HTR-8/SVneo (cell line): ENCODE results near the gene CD34.
"Not testable (repeated sequence)": the region's sequence is repeated elsewhere in the genome, so short reads cannot be mapped to it uniquely, and the experiment has no call there.

ENCODE experiments used
- DNase-seq: peaks from one replicate; pipeline ENCODE4 v3.0.0; 2011; ENCODE audit warnings: low spot score, mixed read lengths; ENCODE audit not compliant: insufficient read length
- FAIRE-seq: peaks from 2 replicates; lab custom pipeline; 2011; peaks lifted over from hg19 to GRCh38; lab: Jason Lieb, UNC

CD34 gene

GRCh38 chr1:207910591-207911354, at the start of gene CD34:
TSS of gene CD34 (minus strand) at chr1:207911125. CDS start at chr1:207911080, 45 bp downstream.
- DNase-seq: peak; percentile 18
- FAIRE-seq: no peak

DNA sequence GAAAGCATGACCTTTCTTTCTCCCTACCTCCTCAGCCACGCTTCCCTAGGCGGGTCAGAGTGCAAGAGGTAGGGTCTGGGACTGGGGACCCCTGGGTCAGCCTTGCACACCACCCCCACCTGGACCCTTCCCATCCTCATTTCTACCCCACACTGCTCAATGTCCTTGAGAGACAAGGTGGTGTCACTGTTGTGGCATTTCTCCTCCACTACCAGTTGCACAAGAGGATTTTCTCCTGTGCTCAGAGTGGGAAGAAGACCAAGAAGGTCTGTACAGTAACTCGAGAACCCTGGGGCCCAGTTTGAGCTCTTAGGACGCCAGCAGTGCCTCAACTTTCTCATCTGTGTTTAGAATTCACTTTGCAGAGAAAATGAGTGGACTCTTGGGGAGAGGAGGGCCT, 49.4 kb upstream of the CD34 start:
- no peak for DNase-seq
- no peak for FAIRE-seq

GRCh38 chr1:207959910-207960309, 49.0 kb upstream of the CD34 start:
- DNase-seq (no peak), FAIRE-seq (no peak)

- DNase-seq: no peak
- no peak for FAIRE-seq
Observed at GRCh38 chr1:207959141-207959825, 48.4 kb upstream of the CD34 start.

DNA sequence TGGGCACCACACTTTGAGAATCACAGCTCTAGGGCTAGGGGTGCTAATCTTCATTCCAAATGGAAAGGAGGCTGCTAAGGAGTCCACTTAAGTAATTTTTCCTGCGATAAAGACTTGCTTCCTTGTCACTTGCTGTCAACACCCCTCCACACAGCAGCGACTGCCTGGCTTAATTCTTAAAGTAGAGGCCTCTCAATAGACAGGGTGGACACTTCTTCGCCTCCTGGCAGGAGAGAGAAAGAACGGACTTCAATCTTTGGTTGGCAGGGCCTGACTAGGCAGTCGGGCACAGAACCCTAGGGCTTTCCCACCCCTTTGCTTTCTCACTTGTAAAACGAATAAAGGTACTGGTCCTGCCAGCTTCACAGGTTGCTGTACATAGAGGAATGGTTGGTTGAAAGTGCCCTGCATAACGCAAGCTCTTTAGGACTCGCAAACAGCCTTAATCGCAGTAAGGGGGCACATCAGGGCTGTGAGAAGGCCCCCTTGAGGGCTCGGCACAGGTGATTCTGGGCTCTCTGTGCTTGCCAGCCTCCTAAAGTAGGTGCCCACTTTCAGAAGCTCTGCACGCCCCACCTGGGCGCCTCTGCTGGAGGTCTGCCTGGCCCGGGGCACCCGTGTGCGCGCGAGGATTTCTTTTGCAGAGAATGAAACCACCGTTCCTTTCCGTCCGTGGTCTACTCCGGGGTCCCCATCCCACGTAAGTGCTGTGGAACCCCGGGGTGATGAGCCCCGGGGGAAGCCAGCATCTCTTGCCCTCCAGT, 47.6 kb upstream of the CD34 start:
- DNase-seq (no peak), FAIRE-seq (no peak)

DNA sequence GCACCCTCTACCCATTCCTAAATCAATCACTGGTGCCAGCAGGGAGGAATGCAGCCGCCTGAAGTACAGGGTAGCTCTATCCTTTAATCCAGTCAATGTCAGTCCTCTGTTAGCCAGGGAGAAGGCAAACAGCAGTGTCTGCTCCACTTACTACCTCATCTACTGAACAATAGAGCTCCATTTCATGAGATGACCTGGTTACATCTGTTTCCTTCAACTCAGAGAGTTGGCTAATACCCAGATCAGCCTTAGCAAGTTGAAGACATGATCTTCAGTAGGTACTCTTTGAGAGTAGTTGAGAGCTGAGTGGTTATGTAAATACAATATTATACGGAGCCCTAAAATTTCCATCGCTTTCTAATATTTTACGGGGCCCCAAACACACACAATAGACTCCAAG, 46.1 kb upstream of the CD34 start:
- DNase-seq (no peak), FAIRE-seq (no peak)

DNA sequence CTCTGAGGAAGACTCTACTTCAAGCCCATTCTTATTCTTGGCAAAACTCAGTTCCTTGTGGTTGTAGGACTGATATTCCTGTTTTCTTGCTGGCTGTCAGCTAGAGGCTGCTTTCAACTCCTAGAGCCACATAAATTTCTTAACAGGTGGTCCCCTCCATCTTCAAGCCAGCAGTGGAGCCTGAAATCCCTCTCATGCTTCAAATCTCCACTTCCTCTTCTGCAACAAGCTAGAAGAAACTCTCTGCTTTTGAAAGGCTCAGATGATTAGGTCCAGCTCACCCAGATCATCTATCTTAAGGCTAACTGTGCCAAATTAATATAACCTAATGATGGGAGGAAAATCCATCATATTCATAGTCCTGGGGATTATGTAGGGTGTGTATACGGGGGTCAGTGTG, 43.2 kb upstream of the CD34 start:
- no peak for FAIRE-seq
- DNase-seq: no peak

DNA sequence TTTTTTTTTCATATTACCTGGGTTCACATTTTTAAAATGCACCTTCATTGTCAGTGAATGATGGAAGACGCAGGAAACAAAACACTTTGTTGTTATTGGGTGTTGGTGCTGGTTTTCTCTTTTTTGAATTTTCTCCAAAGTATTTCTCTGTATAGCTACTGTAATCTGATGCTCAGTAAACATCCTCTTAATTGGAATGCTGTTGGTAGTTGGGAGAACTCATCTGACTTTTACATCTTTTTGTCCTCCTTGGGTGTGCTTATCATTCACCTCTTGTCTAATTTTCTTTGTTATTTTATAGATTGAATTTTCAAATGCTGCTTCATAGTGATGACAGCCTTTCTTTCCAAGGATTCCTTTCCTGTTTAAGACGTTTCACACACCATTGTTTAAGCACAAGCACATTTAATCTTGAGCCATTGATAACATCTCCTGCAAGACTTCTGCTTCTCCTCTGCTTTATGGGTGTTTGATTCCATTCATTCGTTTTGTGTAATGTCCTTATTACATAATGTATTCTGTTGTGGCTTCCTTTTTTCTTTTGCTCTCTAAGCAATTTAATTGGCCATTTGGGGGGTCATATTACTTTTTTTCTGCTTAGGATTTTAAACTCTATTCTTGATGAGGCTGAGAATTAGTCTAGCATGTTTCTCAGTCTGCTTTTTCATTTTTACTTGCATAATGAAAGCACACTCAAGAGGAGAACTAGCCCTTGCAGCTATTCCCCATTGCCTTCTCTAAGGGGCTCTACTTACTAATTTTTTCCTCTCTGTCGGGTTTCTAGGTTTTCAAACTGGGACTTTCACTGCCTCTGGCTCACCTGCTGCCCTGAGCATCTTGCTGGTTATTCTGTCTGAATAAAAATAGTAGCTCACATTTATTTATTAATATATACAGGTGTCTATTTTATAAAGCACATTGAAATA, 42.0 kb upstream of the CD34 start:
- FAIRE-seq (no peak), DNase-seq (no peak)

GRCh38 chr1:207951652-207952051, 40.7 kb upstream of the CD34 start:
- DNase-seq (no peak), FAIRE-seq (no peak)

GRCh38 chr1:207950750-207951149, 39.8 kb upstream of the CD34 start:
- FAIRE-seq: peak; percentile 67
- no peak for DNase-seq

- no peak for DNase-seq
- FAIRE-seq: no peak
Observed at GRCh38 chr1:207949571-207950195, 38.8 kb upstream of the CD34 start.

GRCh38 chr1:207948536-207949250, 37.8 kb upstream of the CD34 start:
- FAIRE-seq: no peak
- DNase-seq: no peak

GRCh38 chr1:207946756-207947155, 35.8 kb upstream of the CD34 start:
- FAIRE-seq: no peak
- DNase-seq: no peak

DNA sequence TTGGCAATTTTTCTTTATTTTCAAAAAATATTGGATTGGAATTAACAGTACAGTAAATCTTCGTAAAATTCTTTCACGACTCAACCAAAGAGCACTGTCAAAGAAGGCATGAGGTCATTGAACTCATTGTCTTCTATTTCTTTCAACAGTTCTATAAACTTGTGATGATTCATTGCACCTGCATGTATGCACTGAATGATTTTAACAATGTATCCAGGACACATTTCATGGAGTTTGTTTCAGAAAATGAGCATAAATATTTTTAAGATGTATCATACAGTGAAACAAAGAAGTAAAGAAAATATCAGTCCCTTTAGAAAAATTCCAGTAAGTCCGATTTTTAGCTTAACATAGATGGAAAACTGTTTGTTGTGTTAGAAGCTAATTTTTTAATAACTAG, 33.6 kb upstream of the CD34 start:
- peak; percentile 81 for DNase-seq
- FAIRE-seq: no peak

DNA sequence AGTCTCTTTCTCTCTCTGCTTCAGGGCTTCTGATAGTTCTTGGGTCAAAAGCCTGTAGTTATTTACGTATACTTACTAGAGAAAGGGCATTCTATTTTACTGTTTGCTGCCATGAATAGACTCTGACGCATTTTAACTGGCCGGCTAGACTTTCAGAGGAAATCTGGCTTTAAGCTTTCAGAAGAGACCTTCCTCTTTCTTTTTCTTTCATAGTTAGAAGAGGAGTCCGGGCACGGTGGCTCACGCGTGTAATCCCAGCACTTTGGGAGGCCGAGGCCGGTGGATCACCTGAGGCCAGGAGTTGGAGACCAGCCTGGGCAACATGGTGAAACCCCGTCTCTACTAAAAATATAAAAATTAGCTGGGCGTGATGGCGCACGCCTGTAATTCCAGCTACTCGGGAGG, 31.4 kb upstream of the CD34 start:
- FAIRE-seq, DNase-seq: not testable (repeated sequence)

DNA sequence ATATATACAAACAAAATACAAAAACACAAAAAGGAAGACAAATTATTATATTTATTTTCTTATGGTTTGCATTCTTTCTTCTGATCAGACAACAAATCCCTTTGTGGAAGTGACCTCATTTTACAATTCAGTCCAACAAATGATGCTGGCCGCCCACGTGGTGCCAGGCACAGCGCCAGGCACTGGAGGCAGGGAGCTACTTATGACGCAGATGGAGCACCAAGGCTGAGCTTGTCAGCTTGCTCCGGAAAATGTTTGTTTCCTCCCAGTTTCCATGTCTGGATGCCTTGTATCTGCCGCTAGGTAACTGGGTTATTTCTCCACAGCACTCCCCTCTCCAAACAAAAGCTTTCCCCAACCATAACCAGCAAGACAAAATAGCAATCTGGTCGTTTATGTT, 30.7 kb upstream of the CD34 start:
- FAIRE-seq (no peak), DNase-seq (no peak)

DNA sequence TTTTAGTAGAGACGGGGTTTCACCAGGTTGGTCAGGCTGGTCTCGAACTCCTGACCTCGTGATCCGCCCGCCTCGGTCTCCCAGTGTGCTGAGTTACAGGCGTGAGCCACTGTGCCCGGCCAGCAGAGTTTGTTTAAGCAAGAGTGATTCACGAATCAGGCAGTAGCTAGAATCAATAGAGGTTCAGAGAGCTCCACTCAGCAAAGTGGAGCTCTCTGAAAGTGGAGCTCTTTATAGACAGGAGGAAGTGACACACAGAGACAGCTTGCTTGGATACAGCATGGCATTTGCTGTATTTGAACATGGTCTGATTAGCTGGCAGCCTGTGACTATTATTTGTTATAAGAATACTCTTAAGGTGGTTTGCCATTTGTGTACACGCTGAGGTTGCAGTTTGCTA, 27.1 kb upstream of the CD34 start:
- FAIRE-seq (no peak), DNase-seq (peak; percentile 41)

GRCh38 chr1:207937204-207937603, 26.3 kb upstream of the CD34 start:
- no peak for FAIRE-seq

GRCh38 chr1:207935166-207935583, 24.2 kb upstream of the CD34 start:
- DNase-seq (no peak), FAIRE-seq (no peak)

More at GRCh38 chr1:207937204-207937603, 26.3 kb upstream of the CD34 start:
- DNase-seq: no peak
